Measurements from ENCODE around the gene CDCA7. TPM values are rescaled to one million over a fixed set of nuclear protein-coding genes. Genes with fewer than 3 reads are reported as not detected.
"Not testable (repeated sequence)": the region's sequence is repeated elsewhere in the genome, so short reads cannot be mapped to it uniquely, and the experiment has no call there.

Gene CDCA7
- 3.2 TPM for total RNA-seq (ENCODE audit: unreplicated experiment)
- long read RNA-seq, partial matches to known transcripts, result 0 of 2 reads
- long read RNA-seq, other reads (novel, unspliced or antisense), result 1 of 2 reads

GRCh38 chr2:173354582-173355131 lies at the start of gene CDCA7:
Gene CDCA7, plus strand, starts transcription at chr2:173354872. Its CDS starts 92 bp downstream, at chr2:173354964.
- H3K27me3 Mint-ChIP-seq (ENCODE audit: unreplicated experiment), result peaks cover 3% of the 10 kb centered on the region
- H3K4me1 Mint-ChIP-seq (ENCODE audit: low read depth, unreplicated experiment), result no peaks in the 10 kb centered on the region
- peaks cover 2% of the 10 kb centered on the region for H3K9me3 Mint-ChIP-seq (ENCODE audit: unreplicated experiment)
- H3K4me3 Mint-ChIP-seq (ENCODE audit: unreplicated experiment), result peak within 1 kb of the TSS; percentile 93
- no peaks in the 10 kb centered on the region for H3K36me3 Mint-ChIP-seq (ENCODE audit: unreplicated experiment)
- TF ChIP-seq, protein P1, sequence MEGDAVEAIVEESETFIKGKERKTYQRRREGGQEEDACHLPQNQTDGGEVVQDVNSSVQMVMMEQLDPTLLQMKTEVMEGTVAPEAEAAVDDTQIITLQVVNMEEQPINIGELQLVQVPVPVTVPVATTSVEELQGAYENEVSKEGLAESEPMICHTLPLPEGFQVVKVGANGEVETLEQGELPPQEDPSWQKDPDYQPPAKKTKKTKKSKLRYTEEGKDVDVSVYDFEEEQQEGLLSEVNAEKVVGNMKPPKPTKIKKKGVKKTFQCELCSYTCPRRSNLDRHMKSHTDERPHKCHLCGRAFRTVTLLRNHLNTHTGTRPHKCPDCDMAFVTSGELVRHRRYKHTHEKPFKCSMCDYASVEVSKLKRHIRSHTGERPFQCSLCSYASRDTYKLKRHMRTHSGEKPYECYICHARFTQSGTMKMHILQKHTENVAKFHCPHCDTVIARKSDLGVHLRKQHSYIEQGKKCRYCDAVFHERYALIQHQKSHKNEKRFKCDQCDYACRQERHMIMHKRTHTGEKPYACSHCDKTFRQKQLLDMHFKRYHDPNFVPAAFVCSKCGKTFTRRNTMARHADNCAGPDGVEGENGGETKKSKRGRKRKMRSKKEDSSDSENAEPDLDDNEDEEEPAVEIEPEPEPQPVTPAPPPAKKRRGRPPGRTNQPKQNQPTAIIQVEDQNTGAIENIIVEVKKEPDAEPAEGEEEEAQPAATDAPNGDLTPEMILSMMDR (IDR thresholded peaks at IDR 0.05; ENCODE audit: partially characterized antibody, unreplicated experiment), result no peak
- H3K27ac Mint-ChIP-seq (ENCODE audit: unreplicated experiment), result peak within 1 kb of the TSS; percentile 68
- peak; percentile 84 for DNase-seq

- Mint-ChIP-seq H3K27ac (ENCODE audit: unreplicated experiment) (no peak overlapping the region), H3K4me3 (ENCODE audit: unreplicated experiment) (no peak overlapping the region), H3K4me1 (ENCODE audit: low read depth, unreplicated experiment) (no peaks in the 10 kb centered on the region), H3K27me3 (ENCODE audit: unreplicated experiment) (peaks cover 5% of the 10 kb centered on the region), H3K9me3 (ENCODE audit: unreplicated experiment) (peaks cover 11% of the 10 kb centered on the region), H3K36me3 (ENCODE audit: unreplicated experiment) (peaks cover 9% of the 10 kb centered on the region)
- no peak for DNase-seq
- TF ChIP-seq, protein P1 (IDR thresholded peaks at IDR 0.05; ENCODE audit: partially characterized antibody, unreplicated experiment), result no peak
Observed at GRCh38 chr2:173305303-173305702, 49.4 kb upstream of the CDCA7 start.

DNA sequence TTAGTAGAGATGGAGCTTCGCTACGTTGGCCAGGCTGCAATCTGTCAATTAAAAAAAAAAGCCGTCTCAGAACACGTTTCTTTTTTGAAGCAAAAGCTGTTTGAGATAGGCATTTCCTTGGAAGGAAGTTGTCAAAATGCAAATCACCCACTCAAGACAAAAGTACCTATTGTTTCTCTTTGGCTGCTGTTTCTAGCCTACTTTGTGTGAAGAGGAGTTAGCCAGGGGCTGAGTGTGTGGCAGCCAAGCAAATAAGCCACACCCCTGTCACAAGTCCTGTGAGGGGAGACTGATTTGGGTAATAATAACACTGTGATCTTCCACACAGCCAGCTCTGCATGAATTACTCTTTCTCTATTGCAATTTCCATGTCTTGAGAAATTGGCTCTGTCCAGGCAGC lies 47.4 kb upstream of the CDCA7 start:
- no peak overlapping the region for H3K27ac Mint-ChIP-seq (ENCODE audit: unreplicated experiment)
- no peak overlapping the region for H3K4me3 Mint-ChIP-seq (ENCODE audit: unreplicated experiment)
- no peaks in the 10 kb centered on the region for H3K4me1 Mint-ChIP-seq (ENCODE audit: low read depth, unreplicated experiment)
- peaks cover 3% of the 10 kb centered on the region for H3K27me3 Mint-ChIP-seq (ENCODE audit: unreplicated experiment)
- peaks cover 8% of the 10 kb centered on the region for H3K36me3 Mint-ChIP-seq (ENCODE audit: unreplicated experiment)
- H3K9me3 Mint-ChIP-seq (ENCODE audit: unreplicated experiment), result peaks cover 7% of the 10 kb centered on the region
- TF ChIP-seq, protein P1 (IDR thresholded peaks at IDR 0.05; ENCODE audit: partially characterized antibody, unreplicated experiment), result no peak
- DNase-seq, result no peak

DNA sequence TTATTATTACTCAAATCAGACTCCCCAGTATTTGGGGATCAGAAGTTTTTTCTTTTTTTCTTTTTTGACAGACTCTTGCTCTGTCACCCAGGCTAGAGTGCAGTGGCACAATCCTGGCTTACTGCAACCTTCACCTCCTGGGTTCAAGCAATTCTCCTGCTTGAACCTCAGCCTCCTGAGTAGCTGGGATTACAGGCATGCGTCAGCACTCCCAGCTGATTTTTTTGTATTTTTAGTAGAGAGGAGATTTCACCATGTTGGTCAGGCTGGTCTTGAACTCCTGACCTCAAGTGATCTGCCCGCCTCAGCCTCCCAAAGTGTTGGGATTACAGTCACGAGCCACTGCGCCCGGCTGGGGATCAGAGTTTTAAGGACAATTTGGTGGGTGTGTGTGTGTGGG lies 45.3 kb upstream of the CDCA7 start:
- H3K36me3 Mint-ChIP-seq (ENCODE audit: unreplicated experiment); H3K4me1 Mint-ChIP-seq (ENCODE audit: low read depth, unreplicated experiment); H3K27ac Mint-ChIP-seq (ENCODE audit: unreplicated experiment): not testable (repeated sequence)

DNA sequence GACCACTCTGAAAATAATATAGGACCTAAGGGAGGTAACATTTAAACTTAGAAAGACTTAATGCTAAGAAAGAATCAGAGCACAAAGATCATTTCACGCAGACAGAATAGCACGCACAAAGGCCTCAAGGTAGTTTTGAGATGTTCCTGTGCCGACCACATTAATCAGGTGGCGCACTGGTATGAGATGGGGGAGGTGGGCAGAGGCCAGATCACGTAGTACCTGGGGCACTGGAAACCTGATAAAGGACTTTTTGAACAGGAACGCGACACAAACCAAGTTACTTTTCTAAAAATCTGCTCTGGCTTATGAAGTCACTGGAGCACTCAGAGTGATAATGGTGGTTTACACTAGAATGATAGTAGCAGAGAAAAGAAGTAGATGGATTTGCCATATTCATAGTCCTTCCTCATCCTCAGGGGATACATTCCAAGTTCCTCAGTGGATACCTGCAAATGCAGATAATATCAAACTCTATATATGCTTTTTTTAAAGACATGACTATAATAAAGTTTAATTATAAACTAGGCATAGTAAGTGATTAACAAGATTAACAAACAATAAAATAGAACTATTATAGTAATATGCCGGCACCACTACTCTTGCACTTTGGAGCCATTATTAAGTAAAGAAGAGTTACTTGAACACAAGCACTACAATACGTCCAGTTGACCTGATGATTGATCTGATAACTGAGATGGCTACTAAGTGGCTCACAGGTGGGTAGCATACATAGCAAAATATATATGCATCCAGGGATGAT lies 42.6 kb upstream of the CDCA7 start:
- H3K4me3 Mint-ChIP-seq (ENCODE audit: unreplicated experiment), result no peak overlapping the region

More for the DNA sequence above, 45.3 kb upstream of the CDCA7 start:
- H3K4me3 Mint-ChIP-seq (ENCODE audit: unreplicated experiment); DNase-seq; H3K9me3 Mint-ChIP-seq (ENCODE audit: unreplicated experiment); H3K27me3 Mint-ChIP-seq (ENCODE audit: unreplicated experiment): not testable (repeated sequence)

More for the DNA sequence above, 42.6 kb upstream of the CDCA7 start:
- TF ChIP-seq, protein P1 (IDR thresholded peaks at IDR 0.05; ENCODE audit: partially characterized antibody, unreplicated experiment), result no peak
- Mint-ChIP-seq H3K9me3 (ENCODE audit: unreplicated experiment) (peaks cover 2% of the 10 kb centered on the region), H3K4me1 (ENCODE audit: low read depth, unreplicated experiment) (no peaks in the 10 kb centered on the region), H3K27ac (ENCODE audit: unreplicated experiment) (no peak overlapping the region), H3K36me3 (ENCODE audit: unreplicated experiment) (no peaks in the 10 kb centered on the region), H3K27me3 (ENCODE audit: unreplicated experiment) (peaks cover 3% of the 10 kb centered on the region)
- DNase-seq, result no peak
